Measurements from ENCODE around the gene OVOL1.

OVOL1 gene

GRCh38 chr11:65796726-65797601 lies 10.1 kb downstream of the OVOL1 start:
- no peaks in the 10 kb centered on the region for H3K9me3 Mint-ChIP-seq
- H3K27ac Mint-ChIP-seq = no peak overlapping the region
- no peaks in the 10 kb centered on the region for H3K4me1 Mint-ChIP-seq
- H3K4me3 Mint-ChIP-seq = no peak overlapping the region
- H3K27me3 Mint-ChIP-seq (ENCODE audit: low read depth) = peaks cover 30% of the 10 kb centered on the region
- H3K36me3 Mint-ChIP-seq (ENCODE audit: low read depth) = no peaks in the 10 kb centered on the region
- no peak for TF ChIP-seq CTCF (IDR thresholded peaks at IDR 0.05; ENCODE audit: unreplicated experiment in 3 of 3)

GRCh38 chr11:65797711-65798110 lies 10.8 kb downstream of the OVOL1 start:
- H3K4me3 Mint-ChIP-seq = no peak overlapping the region
- H3K27ac Mint-ChIP-seq = no peak overlapping the region
- TF ChIP-seq CTCF (IDR thresholded peaks at IDR 0.05; ENCODE audit: unreplicated experiment in 3 of 3) = no peak
- no peaks in the 10 kb centered on the region for H3K9me3 Mint-ChIP-seq
- H3K36me3 Mint-ChIP-seq (ENCODE audit: low read depth) = no peaks in the 10 kb centered on the region
- peaks cover 25% of the 10 kb centered on the region for H3K27me3 Mint-ChIP-seq (ENCODE audit: low read depth)
- H3K4me1 Mint-ChIP-seq = no peaks in the 10 kb centered on the region

GRCh38 chr11:65798882-65799281 lies 12.0 kb downstream of the OVOL1 start:
- Mint-ChIP-seq H3K36me3 (ENCODE audit: low read depth) (no peaks in the 10 kb centered on the region), H3K4me3 (no peak overlapping the region), H3K27me3 (ENCODE audit: low read depth) (peaks cover 34% of the 10 kb centered on the region), H3K27ac (no peak overlapping the region), H3K9me3 (no peaks in the 10 kb centered on the region), H3K4me1 (no peaks in the 10 kb centered on the region)
- no peak for TF ChIP-seq CTCF (IDR thresholded peaks at IDR 0.05; ENCODE audit: unreplicated experiment in 3 of 3)

GRCh38 chr11:65801153-65801987 lies 14.5 kb downstream of the OVOL1 start:
- no peak overlapping the region for H3K4me3 Mint-ChIP-seq

GRCh38 chr11:65802841-65803240 lies 16.0 kb downstream of the OVOL1 start:
- H3K4me1 Mint-ChIP-seq = no peaks in the 10 kb centered on the region
- H3K4me3 Mint-ChIP-seq = no peak overlapping the region
- H3K27me3 Mint-ChIP-seq (ENCODE audit: low read depth) = peaks cover 32% of the 10 kb centered on the region
- TF ChIP-seq CTCF (IDR thresholded peaks at IDR 0.05; ENCODE audit: unreplicated experiment in 3 of 3) = no peak
- H3K9me3 Mint-ChIP-seq = no peaks in the 10 kb centered on the region
- H3K27ac Mint-ChIP-seq = no peak overlapping the region
- H3K36me3 Mint-ChIP-seq (ENCODE audit: low read depth) = no peaks in the 10 kb centered on the region

More at GRCh38 chr11:65801153-65801987, 14.5 kb downstream of the OVOL1 start:
- no peaks in the 10 kb centered on the region for H3K9me3 Mint-ChIP-seq
- TF ChIP-seq CTCF (IDR thresholded peaks at IDR 0.05; ENCODE audit: unreplicated experiment in 3 of 3) = no peak
- H3K36me3 Mint-ChIP-seq (ENCODE audit: low read depth) = no peaks in the 10 kb centered on the region
- peaks cover 32% of the 10 kb centered on the region for H3K27me3 Mint-ChIP-seq (ENCODE audit: low read depth)
- no peak overlapping the region for H3K27ac Mint-ChIP-seq
- no peaks in the 10 kb centered on the region for H3K4me1 Mint-ChIP-seq
